Measurements from ENCODE around the gene POGLUT3. TPM values are rescaled to one million over a fixed set of nuclear protein-coding genes. Genes with fewer than 3 reads are reported as not detected.

POGLUT3 gene
- total RNA-seq, 1 experiment from 2014 or later, result 83.2 TPM

Other genes with a start within 250 kb of the POGLUT3 start
- gene C11orf65, start 30.9 kb downstream of the POGLUT3 start, total RNA-seq (2014; rRNA removed), result 0.83 and 1.3 TPM in 2 replicates
- 5.2 and 5.5 TPM in 2 replicates for gene EXPH5, start 95.4 kb upstream of the POGLUT3 start, total RNA-seq (2014; rRNA removed)
- gene DDX10, start 166.7 kb upstream of the POGLUT3 start, total RNA-seq (2014; rRNA removed), result 27.8 and 28.5 TPM in 2 replicates